Effector memory CD4-positive, alpha-beta T cell (primary cell): ENCODE results near the gene MAST2.

Source experiments
- DNase-seq, 3 donors: peaks; one replicate each; pipeline ENCODE4 v3.0.0-alpha.2; 2020
- H3K27ac ChIP-seq: 2 replicates; pipeline ENCODE4 v1.7.0; 2013; ENCODE audit warnings: mild to moderate bottlenecking, low read length, moderate library complexity; ENCODE audit not compliant: insufficient read depth, poor library complexity, severe bottlenecking
- H3K27me3 ChIP-seq: replicated peaks from 2 replicates; pipeline ENCODE4 v1.7.0; 2013; ENCODE audit warnings: mild to moderate bottlenecking, low read length; ENCODE audit not compliant: insufficient read depth, control insufficient read depth, poor library complexity, severe bottlenecking
- H3K36me3 ChIP-seq: 2 replicates; pipeline ENCODE4 v1.7.0; 2013; ENCODE audit warnings: mild to moderate bottlenecking, low read length, moderate library complexity; ENCODE audit not compliant: control insufficient read depth, insufficient read depth
- H3K4me1 ChIP-seq: 2 replicates; pipeline ENCODE4 v1.7.0; 2013; ENCODE audit warnings: low read length, mild to moderate bottlenecking; ENCODE audit not compliant: control insufficient read depth, insufficient read depth, poor library complexity, severe bottlenecking
- H3K4me3 ChIP-seq: 2 replicates; pipeline ENCODE4 v1.7.0; 2013; ENCODE audit warnings: low read length, low read depth, mild to moderate bottlenecking; ENCODE audit not compliant: insufficient read depth, poor library complexity, severe bottlenecking
- H3K9me3 ChIP-seq: 2 replicates; pipeline ENCODE4 v1.7.0; 2013; ENCODE audit warnings: mild to moderate bottlenecking, low read length, moderate library complexity; ENCODE audit not compliant: control insufficient read depth

The MAST2 gene

DNA sequence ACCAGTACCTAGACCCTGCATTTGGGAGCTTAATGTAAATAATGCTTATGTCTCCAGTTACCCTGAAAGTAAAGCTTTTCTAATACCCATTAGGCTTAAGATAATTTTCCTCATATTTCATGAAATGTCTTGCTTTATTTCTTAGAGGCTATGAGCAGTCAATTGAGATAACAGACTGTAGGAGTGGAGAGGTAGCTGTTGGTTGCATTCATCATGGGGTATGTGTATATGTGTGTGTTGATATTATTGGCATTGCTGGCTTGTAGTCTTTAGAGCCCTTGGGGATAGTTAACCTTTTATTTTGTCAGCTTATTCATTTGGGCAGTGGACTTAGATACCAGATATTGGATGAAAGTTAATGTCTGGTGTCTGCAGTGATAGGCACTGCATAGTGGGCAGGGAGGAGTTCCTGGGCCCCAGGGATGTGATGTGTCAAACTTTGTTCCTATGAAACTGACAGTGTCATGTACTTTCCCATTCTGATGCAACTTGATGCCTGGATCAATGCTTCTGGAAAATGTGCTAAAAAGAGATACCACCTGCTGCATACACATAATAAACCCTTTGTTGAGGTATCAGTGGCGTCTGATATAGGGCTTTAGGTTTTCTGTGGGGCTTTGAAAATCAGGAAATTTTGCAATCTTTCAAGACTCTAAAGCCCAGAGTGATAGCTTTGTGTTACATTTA lies 83.9 kb downstream of the MAST2 start:
- Histone ChIP-seq H3K27me3 (no peaks in the 10 kb centered on the region), H3K36me3 (no peaks in the 10 kb centered on the region), H3K4me3 (no peak overlapping the region), H3K4me1 (no peaks in the 10 kb centered on the region), H3K9me3 (no peaks in the 10 kb centered on the region), H3K27ac (no peak overlapping the region)
- no peak for DNase-seq

DNA sequence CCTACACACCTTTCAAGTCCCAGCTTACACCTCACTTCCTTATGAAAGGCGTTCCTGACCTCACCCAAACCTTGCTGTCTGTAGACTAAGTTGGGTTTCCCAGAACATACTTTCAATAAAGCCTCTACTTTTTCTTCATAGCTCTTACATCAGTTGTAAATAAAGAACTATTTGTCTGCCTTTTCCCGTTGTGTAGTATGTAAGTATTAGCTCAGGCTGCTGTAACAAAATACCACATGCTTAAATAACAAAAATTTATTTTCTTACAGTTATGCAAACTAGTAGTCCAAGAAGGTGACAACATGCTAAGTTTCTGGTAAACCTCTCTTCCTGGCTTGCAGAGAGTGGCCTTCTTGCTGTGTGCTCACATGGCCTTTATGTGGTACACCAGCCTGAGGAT lies 86.7 kb downstream of the MAST2 start:
- no peak overlapping the region for H3K4me3 ChIP-seq
- DNase-seq: no peak
- no peaks in the 10 kb centered on the region for H3K36me3 ChIP-seq

DNA sequence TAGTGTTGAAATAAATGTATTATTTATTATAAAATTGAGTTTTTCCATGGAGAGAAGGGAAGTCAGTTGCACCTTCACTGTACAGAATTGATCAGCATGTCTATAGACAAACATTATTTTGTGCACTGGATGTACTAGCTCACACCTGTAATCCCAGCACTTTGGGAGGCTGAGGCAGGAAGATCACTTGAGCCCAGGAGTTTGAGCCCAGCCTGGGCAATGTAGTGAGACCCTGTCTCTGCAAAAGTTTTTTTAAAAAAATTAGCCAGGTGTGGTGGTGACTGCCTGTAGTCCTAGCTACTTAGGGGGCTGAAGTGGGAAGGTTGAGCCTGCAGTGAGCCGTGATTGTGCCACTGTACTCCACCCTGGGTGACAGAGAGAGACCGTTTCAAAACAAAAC lies 87.7 kb downstream of the MAST2 start:
- H3K9me3 ChIP-seq: no peaks in the 10 kb centered on the region
- H3K36me3 ChIP-seq: no peaks in the 10 kb centered on the region
- H3K4me1 ChIP-seq: no peaks in the 10 kb centered on the region
- no peak for DNase-seq
- H3K4me3 ChIP-seq: no peak overlapping the region
- no peaks in the 10 kb centered on the region for H3K27me3 ChIP-seq
- H3K27ac ChIP-seq: no peak overlapping the region

More for the DNA sequence above, 86.7 kb downstream of the MAST2 start:
- H3K27me3 ChIP-seq: no peaks in the 10 kb centered on the region
- H3K9me3 ChIP-seq: no peaks in the 10 kb centered on the region
- no peak overlapping the region for H3K27ac ChIP-seq
- H3K4me1 ChIP-seq: no peaks in the 10 kb centered on the region

DNA sequence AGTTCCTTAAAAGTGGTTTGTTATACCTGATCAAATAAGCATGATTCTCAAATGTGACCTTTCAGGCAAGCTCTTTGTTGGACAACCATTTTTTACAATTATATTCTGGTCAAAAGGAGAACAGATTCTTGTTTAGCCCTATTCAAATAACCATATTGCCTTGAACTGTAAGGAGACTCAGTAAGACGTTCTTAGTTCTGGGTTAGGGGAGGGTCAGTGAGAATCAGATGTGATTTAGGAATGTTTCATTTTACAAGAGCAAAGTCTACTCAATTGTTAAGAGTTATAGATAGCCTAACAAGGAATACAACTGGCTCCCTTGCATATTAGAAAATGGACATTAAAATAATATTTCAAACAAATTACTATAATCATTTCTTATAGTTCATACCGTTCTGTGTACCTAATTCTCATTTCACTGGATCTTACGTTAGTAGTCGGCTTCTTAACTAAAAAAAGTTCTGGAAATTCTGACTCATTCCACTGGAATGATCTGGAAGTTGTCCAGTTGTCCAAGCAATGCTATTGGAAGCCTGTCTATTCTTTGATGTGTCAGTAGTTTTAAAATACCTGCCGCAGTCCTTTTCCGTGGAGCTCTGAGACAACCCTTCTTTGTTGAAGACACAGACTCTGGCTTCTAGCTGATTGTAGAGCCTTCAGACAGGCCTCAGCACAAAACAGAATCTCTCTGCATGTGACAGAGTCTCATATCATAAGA lies 88.8 kb downstream of the MAST2 start:
- no peak for DNase-seq
- H3K36me3 ChIP-seq: no peaks in the 10 kb centered on the region
- H3K27me3 ChIP-seq: no peaks in the 10 kb centered on the region
- no peaks in the 10 kb centered on the region for H3K9me3 ChIP-seq
- H3K4me3 ChIP-seq: no peak overlapping the region
- H3K27ac ChIP-seq: no peak overlapping the region
- no peaks in the 10 kb centered on the region for H3K4me1 ChIP-seq

DNA sequence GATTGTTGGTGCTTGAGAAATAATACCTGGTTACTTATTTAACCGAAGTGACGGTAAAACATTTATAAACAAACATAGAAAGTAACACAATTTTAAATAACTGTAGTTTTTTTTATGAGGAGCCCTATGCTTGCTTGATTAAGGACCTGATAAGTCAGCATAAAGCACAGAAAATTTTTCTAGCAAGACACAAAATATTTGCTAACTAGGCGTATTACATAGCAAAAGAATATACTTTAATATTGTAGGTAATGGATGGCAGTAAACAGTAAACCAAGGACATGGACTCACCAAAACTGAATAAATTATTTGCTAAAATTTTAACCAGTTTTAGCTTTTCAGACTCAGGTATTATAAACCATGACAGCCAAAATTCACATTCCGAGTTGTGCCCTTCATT lies 90.9 kb downstream of the MAST2 start:
- Histone ChIP-seq H3K27ac (no peak overlapping the region), H3K9me3 (no peaks in the 10 kb centered on the region), H3K4me3 (no peak overlapping the region), H3K36me3 (no peaks in the 10 kb centered on the region), H3K4me1 (no peaks in the 10 kb centered on the region), H3K27me3 (no peaks in the 10 kb centered on the region)
- DNase-seq: no peak

DNA sequence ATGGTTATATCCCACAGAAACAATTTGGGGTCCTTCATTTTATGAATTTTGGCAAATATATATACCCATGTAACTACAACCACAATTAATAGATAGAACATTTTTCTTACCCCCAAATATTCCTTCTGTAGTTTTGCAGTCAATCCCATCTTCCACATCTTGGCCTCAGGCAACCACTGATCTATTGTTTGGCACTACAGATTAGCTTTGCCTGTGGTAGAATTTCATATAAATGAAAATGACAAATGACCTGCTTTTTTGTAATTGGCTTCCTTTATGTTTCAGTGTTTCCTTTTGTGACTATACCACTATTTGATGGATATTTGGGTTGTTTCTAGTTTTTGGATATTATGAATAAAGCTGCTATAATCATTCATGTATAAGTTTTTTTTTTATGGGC lies 91.5 kb downstream of the MAST2 start:
- Histone ChIP-seq H3K9me3 (no peaks in the 10 kb centered on the region), H3K27me3 (no peaks in the 10 kb centered on the region), H3K4me1 (no peaks in the 10 kb centered on the region), H3K4me3 (no peak overlapping the region), H3K36me3 (no peaks in the 10 kb centered on the region), H3K27ac (no peak overlapping the region)
- DNase-seq: no peak

DNA sequence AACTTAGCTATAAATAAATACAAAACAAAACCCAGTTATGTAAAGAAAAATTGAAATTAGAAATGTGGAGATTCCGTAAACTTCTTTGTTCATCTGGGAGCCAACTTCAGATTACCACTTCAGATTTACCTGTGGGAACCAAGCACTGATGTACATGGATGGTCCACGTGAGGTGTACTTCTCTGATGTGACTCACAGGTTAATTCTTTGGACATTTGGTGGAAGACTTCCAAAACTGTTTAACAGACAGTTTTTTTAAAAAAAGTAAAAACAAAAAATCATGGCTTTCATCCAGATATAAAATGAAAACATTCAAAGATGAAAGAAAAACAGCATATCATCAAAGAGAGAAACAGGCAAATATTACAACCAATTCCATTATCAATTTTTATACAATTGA lies 92.0 kb downstream of the MAST2 start:
- no peaks in the 10 kb centered on the region for H3K27me3 ChIP-seq
- H3K27ac ChIP-seq: no peak overlapping the region
- no peak overlapping the region for H3K4me3 ChIP-seq
- H3K9me3 ChIP-seq: no peaks in the 10 kb centered on the region
- H3K4me1 ChIP-seq: no peaks in the 10 kb centered on the region
- H3K36me3 ChIP-seq: no peaks in the 10 kb centered on the region
- DNase-seq: no peak

DNA sequence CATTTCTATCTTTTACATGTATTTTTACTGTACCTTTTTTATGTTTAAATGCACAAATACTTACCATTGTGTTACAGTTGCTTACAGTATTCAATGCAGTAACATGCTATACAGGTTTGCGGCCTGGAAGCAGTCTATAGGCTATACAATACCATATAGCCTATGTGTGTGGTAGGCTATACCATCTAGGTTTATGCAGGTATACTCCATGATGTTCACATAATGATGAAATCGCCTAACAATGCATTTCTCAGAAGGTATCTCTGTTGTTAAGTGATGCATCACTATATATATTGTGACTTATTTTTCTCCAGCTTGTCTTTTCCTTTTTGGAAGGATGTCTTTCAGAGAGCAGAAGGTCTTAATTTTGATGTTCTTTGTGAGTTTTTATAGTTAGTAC lies 103.5 kb downstream of the MAST2 start:
- H3K27me3 ChIP-seq: no peaks in the 10 kb centered on the region
- no peaks in the 10 kb centered on the region for H3K4me1 ChIP-seq
- DNase-seq: no peak
- H3K9me3 ChIP-seq: no peaks in the 10 kb centered on the region
- no peak overlapping the region for H3K27ac ChIP-seq
- no peak overlapping the region for H3K4me3 ChIP-seq
- no peaks in the 10 kb centered on the region for H3K36me3 ChIP-seq

DNA sequence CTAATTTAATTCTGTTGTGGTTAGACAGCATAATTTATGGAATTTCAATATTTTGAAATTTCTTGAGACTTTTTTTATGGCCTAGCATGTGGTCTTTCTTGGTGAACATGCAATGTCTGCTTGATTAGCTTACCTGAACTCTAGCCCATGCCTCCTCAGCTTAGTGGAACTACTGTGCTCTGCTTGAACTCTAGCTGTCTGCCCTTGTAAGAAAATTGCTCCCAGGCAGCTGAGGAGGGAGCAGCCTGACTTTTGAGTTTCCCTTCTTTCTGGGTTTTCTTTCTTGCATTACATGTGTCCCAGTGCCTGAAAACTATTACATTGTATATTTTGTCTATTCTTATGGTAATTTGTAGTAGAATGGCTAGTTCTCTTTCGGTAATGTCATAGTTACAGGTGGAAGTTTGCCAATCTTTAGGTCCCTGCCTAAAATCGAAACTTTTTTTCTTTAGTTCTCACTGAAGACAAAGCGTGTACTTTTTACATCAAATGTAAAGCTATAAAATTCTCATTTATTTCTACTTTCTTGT lies 105.3 kb downstream of the MAST2 start:
- DNase-seq: no peak
- H3K4me3 ChIP-seq: no peak overlapping the region
- H3K27me3 ChIP-seq: no peaks in the 10 kb centered on the region
- H3K36me3 ChIP-seq: no peaks in the 10 kb centered on the region
- H3K27ac ChIP-seq: no peak overlapping the region
- no peaks in the 10 kb centered on the region for H3K9me3 ChIP-seq
- no peaks in the 10 kb centered on the region for H3K4me1 ChIP-seq

DNA sequence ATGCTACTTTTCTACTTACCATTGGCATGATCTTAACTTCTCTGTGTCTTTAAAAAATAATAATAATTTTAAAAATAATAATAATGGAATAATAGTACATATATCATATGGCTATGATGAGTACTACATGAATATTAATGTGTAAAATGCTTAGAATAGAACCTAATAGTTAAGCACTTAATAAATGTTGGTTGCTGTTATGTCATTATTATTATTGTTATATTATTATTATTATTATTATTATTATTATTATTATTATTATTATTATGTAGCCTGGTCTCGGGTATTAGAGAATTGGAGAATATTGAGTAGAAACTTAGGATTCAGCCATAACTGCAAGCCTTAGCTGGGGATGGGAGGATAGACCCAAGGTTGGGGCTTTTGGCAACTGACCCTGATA lies 108.2 kb downstream of the MAST2 start:
- Histone ChIP-seq H3K36me3 (no peaks in the 10 kb centered on the region), H3K27ac (no peak overlapping the region), H3K4me3 (no peak overlapping the region), H3K4me1 (no peaks in the 10 kb centered on the region), H3K27me3 (no peaks in the 10 kb centered on the region), H3K9me3 (no peaks in the 10 kb centered on the region)
- no peak for DNase-seq
